ENCODE results near the gene ATRN. TPM values are rescaled to one million over a fixed set of nuclear protein-coding genes. Genes with fewer than 3 reads are reported as not detected.

Gene ATRN
- total and polyA plus RNA-seq, 2 experiments from 2014 or later = 2.2 to 18.3 TPM

- TF ChIP-seq ZNF462 (CRISPR knock-in tag; IDR thresholded peaks at IDR 0.05) = no peak
- no peak for TF ChIP-seq EZH2 (IDR thresholded peaks at IDR 0.05; ENCODE audit: low read depth, unreplicated experiment)
- TF ChIP-seq JUNB (IDR thresholded peaks at IDR 0.05; ENCODE audit: unreplicated experiment) = no peak
- no peak for TF ChIP-seq ZNF331 (CRISPR knock-in tag; IDR thresholded peaks at IDR 0.05; ENCODE audit: low read depth)
These were observed 156.7 kb downstream of the ATRN start (continued) for GRCh38 chr20:3627476-3627875.

GRCh38 chr20:3628502-3629314 is 157.9 kb downstream of the ATRN start:
- Mint-ChIP-seq H3K27me3 (ENCODE audit: insufficient read depth, low read depth, poor library complexity) (peaks cover 2% of the 10 kb centered on the region), H3K9me3 (no peaks in the 10 kb centered on the region), H3K4me3 (no peak overlapping the region), H3K36me3 (ENCODE audit: low read depth) (peaks cover 4% of the 10 kb centered on the region; the same call in 2 of the 3 replicates), H3K4me1 (peaks cover 24% of the 10 kb centered on the region), H3K27ac (no peak overlapping the region)
- no peak overlapping the region for H3K4me2 ChIP-seq
- no peak overlapping the region for H3K27ac ChIP-seq (ENCODE audit: low read depth)
- no peaks in the 10 kb centered on the region for H3K27me3 ChIP-seq (ENCODE audit: insufficient read depth)
- ATAC-seq (no peak), DNase-seq (ENCODE audit: low spot score) (no peak)
- H3F3A ChIP-seq (replicated peaks; ENCODE audit: low read depth) = no peaks in the 10 kb centered on the region
- H2AFZ ChIP-seq = no peak overlapping the region
- H3K4me1 ChIP-seq (ENCODE audit: insufficient read depth) = peaks cover 13% of the 10 kb centered on the region
- no peaks in the 10 kb centered on the region for H3K79me2 ChIP-seq (replicated peaks; ENCODE audit: insufficient read depth)
- no peaks in the 10 kb centered on the region for H3K36me3 ChIP-seq (ENCODE audit: insufficient read depth)
- H3K4me3 ChIP-seq = no peak overlapping the region
- no peaks in the 10 kb centered on the region for H4K20me1 ChIP-seq (replicated peaks; ENCODE audit: insufficient read depth)
- peaks cover 5% of the 10 kb centered on the region; the same call in 1 of the 2 replicates for H3K9me2 ChIP-seq (ENCODE audit: insufficient read depth)
- no peak for TF ChIP-seq CREB1 (CRISPR knock-in tag; IDR thresholded peaks at IDR 0.05; ENCODE audit: low read depth)
- TF ChIP-seq ZNF114 (CRISPR knock-in tag; IDR thresholded peaks at IDR 0.05) = no peak
- TF ChIP-seq STAT1 (IDR thresholded peaks at IDR 0.05; ENCODE audit: unreplicated experiment) = no peak
- no peak for TF ChIP-seq REST (IDR thresholded peaks at IDR 0.05; ENCODE audit: unreplicated experiment)
- TF ChIP-seq CTCF (conservative IDR thresholded peaks at IDR 0.05; ENCODE audit: low read depth in 2 of 2) = no peak
